AG04450 (cell line): ENCODE measurements around the gene LSP1. TPM values are rescaled to one million over a fixed set of nuclear protein-coding genes. Genes with fewer than 3 reads are reported as not detected.

Source experiments
- CTCF ChIA-PET: fragments of 300-600, 350-600 bp; formaldehyde crosslinking; extraction: SDS; loops from one replicate; lab custom pipeline; 2022; ENCODE audit warnings: antibody characterized with exemption, inconsistent platforms; lab: Charles Lee
- POLR2A ChIA-PET: fragments of 350-600 bp; formaldehyde crosslinking; extraction: SDS; loops from one replicate; lab custom pipeline; 2021; ENCODE audit warnings: antibody characterized with exemption, inconsistent platforms; lab: Yijun Ruan, JAX
- DNase-seq: peaks from one replicate; pipeline ENCODE4 v3.0.0-alpha.2; 2011; ENCODE audit warnings: low read depth, low spot score
- H3K27ac ChIP-seq: one replicate; pipeline ENCODE4 v1.5.1; 2012; ENCODE audit warnings: low read depth, low read length, control low read depth
- H3K27me3 ChIP-seq: one replicate; pipeline ENCODE4 v1.6.0; 2012; ENCODE audit warnings: low read length; ENCODE audit not compliant: control insufficient read depth, insufficient read depth
- H3K4me3 ChIP-seq: 2 replicates; pipeline ENCODE4 v1.5.1; 2011; ENCODE audit warnings: mild to moderate bottlenecking, low read depth, low read length, control low read depth
- H3K9me3 ChIP-seq: 2 replicates; pipeline ENCODE4 v1.5.1; 2012; ENCODE audit warnings: low read length; ENCODE audit not compliant: control insufficient read depth, insufficient read depth
- polyA plus RNA-seq: library from polyadenylated mRNA; depleted of rRNA; stranded (reverse); fragments of >200 nt; gene quantifications from 2 replicates; pipeline ENCODE4 v1.2.3, GENCODE V29; 2011
- TF ChIP-seq, protein P1 (sequence below): IDR thresholded peaks from 2 replicates; pipeline ENCODE4 v1.5.1; 2011; ENCODE audit warnings: low read depth, low read length, control low read depth, inconsistent platforms

Gene LSP1
- polyA plus RNA-seq, 1 experiment: not detected

GRCh38 chr11:1854132-1854948 is 1.5 kb downstream of the LSP1 start:
- TF ChIP-seq, protein P1, sequence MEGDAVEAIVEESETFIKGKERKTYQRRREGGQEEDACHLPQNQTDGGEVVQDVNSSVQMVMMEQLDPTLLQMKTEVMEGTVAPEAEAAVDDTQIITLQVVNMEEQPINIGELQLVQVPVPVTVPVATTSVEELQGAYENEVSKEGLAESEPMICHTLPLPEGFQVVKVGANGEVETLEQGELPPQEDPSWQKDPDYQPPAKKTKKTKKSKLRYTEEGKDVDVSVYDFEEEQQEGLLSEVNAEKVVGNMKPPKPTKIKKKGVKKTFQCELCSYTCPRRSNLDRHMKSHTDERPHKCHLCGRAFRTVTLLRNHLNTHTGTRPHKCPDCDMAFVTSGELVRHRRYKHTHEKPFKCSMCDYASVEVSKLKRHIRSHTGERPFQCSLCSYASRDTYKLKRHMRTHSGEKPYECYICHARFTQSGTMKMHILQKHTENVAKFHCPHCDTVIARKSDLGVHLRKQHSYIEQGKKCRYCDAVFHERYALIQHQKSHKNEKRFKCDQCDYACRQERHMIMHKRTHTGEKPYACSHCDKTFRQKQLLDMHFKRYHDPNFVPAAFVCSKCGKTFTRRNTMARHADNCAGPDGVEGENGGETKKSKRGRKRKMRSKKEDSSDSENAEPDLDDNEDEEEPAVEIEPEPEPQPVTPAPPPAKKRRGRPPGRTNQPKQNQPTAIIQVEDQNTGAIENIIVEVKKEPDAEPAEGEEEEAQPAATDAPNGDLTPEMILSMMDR: no peak
- CTCF ChIA-PET: interaction anchor here (0.6 to 0.7 kb wide), 2 partner anchors 21 to 28 kb away, joined by 3 read pairs; no protein-coding TSS in a partner anchor
- POLR2A ChIA-PET: no interaction called here

DNA sequence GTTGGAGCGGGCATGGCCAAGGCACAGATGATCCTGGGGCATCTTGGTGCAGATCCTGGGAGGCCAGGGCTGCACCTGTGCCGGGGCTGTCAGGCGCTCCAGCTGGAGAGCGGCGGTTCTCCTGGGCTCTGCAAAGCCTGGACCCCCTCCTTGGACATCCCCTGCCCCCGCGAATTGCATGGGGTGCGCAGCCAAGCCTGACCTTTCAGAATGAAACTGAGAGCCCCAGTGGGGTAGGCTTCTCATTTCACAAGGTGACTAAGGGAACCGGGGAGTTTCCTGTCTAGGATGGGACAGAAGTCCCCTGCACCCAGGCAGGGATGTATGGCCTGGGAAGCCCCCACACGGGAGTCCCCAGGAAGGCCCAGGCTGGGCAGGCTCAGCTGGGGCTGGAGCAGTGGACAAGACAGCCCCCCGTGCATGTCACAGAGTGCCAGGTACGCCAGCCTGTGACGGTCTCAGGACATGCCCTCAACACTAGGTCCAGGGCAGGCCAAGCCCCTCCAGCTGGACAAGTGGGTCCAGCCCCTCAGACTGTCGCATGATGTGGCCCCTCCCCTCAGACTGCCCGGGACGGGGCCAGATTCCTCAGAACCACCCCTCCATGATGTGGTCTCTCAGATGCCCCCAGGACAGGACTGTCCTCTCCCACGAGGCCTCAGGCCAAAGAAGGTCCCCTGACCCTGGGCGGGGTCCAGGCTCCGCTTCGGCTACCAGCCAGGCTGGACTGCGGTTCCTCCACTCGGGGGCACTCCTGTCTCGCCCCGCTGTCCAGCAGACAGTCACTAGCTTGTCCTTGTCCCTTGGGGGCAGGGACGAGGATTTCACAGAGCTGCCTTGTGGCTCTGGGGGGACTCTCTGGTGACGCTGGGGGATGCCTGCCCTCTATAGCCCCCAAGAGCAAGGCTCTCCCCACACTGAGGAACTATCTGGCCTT is 2.3 kb downstream of the LSP1 start:
- ChIA-PET CTCF (interaction anchor here (1.0 to 1.4 kb wide), 2 partner anchors 27 to 162 kb away, joined by 3 to 4 read pairs; no protein-coding TSS in a partner anchor), POLR2A (no interaction called here)
- Histone ChIP-seq H3K4me3 (no peak overlapping the region), H3K27ac (no peak overlapping the region), H3K9me3 (no peaks in the 10 kb centered on the region; the same call in 1 of the 2 replicates), H3K27me3 (peaks cover 5% of the 10 kb centered on the region)
- DNase-seq: no peak
- TF ChIP-seq, protein P1: no peak

More at GRCh38 chr11:1854132-1854948, 1.5 kb downstream of the LSP1 start:
- no peak overlapping the region for H3K4me3 ChIP-seq
- no peaks in the 10 kb centered on the region; the same call in 1 of the 2 replicates for H3K9me3 ChIP-seq
- peaks cover 5% of the 10 kb centered on the region for H3K27me3 ChIP-seq
- no peak overlapping the region for H3K27ac ChIP-seq
- no peak for DNase-seq

DNA sequence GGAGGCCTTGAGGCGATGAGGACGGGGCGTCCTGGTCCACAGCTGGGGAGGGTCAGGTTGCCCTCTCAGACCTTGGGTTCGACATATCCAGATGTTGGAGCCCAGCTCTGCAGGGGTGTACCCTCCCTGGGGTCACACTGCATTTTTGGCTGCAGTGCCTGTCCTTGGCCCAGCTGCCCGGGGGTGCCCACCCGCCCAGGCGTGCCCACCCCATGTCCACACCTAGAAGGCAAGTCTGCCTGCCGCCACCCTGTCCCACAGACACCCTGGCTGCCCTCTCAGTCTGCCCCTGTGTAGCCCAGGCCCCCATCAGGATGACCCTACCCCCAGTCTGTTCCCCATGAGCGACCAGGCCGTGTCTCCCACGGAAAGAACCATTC is 3.0 kb downstream of the LSP1 start:
- Histone ChIP-seq H3K9me3 (no peaks in the 10 kb centered on the region; the same call in 1 of the 2 replicates), H3K27ac (no peak overlapping the region), H3K4me3 (no peak overlapping the region), H3K27me3 (peaks cover 1% of the 10 kb centered on the region)
- ChIA-PET CTCF (interaction anchor here (1.0 to 1.4 kb wide), 2 partner anchors 26 to 162 kb away, joined by 3 to 4 read pairs; no protein-coding TSS in a partner anchor), POLR2A (no interaction called here)
- no peak for DNase-seq
- TF ChIP-seq, protein P1: no peak

DNA sequence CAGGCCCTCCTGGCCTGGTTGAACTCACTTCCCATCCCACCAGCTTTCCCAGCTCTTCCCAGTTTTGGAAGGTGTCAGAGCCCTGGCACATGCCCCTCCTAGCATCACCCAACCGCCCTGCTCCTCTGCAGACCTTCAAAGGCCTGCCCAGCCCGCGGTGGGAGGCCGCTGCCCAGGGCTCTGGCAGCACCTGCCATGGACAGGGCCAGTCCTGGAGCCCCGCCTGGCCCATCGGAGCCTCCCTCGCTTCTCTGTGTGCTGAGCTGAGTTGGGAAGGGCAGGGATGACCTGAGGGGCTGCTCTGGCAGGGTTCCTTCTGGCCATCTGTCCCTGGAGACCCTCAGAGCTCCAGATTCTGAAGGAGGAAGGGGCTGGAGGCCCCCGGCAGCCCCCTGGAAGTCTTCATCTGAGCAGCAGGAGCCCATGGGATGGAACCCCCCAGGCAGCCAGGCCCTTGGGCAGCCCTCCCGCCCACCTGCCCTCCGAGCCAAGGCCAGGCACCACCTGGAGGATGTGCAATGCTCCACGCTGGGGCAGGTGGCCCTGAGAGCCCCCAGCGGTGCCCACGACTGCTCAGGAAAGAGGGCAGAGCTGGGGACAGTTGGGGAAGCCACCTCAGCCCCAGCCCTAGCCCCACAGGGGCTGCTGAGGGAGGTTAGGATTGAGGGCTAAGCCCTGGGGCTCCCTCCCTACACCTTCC is 3.6 kb downstream of the LSP1 start:
- CTCF ChIA-PET: interaction anchor here (1.0 to 1.4 kb wide), 2 partner anchors 26 to 163 kb away, joined by 3 to 4 read pairs; no protein-coding TSS in a partner anchor
- no peak overlapping the region for H3K27ac ChIP-seq
- no peaks in the 10 kb centered on the region for H3K27me3 ChIP-seq
- TF ChIP-seq, protein P1: no peak
- POLR2A ChIA-PET: no interaction called here
- no peak overlapping the region for H3K4me3 ChIP-seq
- DNase-seq: no peak
- no peaks in the 10 kb centered on the region; the same call in 1 of the 2 replicates for H3K9me3 ChIP-seq
